ENCODE data around the gene ADAMTS5. TPM values are rescaled to one million over a fixed set of nuclear protein-coding genes. Genes with fewer than 3 reads are reported as not detected.

The ADAMTS5 gene
- total and polyA plus RNA-seq, 9 of the 15 experiments (the other 6 are each of a cell fraction or from before 2014, with no cell fraction given), result not detected

GRCh38 chr21:26920055-26920454 lies 46.8 kb downstream of the ADAMTS5 start:
- no peak for TF ChIP-seq GABPB1 (CRISPR knock-in tag; IDR thresholded peaks at IDR 0.05)
- no peak for TF ChIP-seq ZBTB1 (CRISPR knock-in tag; IDR thresholded peaks at IDR 0.05; ENCODE audit: borderline replicate concordance, low read depth)
- no peak for TF ChIP-seq ARHGAP35 (IDR thresholded peaks at IDR 0.05; ENCODE audit: partially characterized antibody)
- no peak for TF ChIP-seq ETS1 (conservative IDR thresholded peaks at IDR 0.05; ENCODE audit: control insufficient read depth, low read depth, low read length)
- no peak for TF ChIP-seq HMG20A (CRISPR knock-in tag; conservative IDR thresholded peaks at IDR 0.05)
- no peak for TF ChIP-seq BRF1 (IDR thresholded peaks at IDR 0.05; ENCODE audit: borderline replicate concordance, extremely low read depth, insufficient read length)
- no peak for TF ChIP-seq ZNF212 (CRISPR knock-in tag; IDR thresholded peaks at IDR 0.05)
- no peak for TF ChIP-seq NFXL1 (CRISPR knock-in tag; IDR thresholded peaks at IDR 0.05)
- no peak for TF ChIP-seq JUND (IDR thresholded peaks at IDR 0.05; ENCODE audit: borderline replicate concordance, low read depth, low read length)
- no peak for TF ChIP-seq JUND (tag; IDR thresholded peaks at IDR 0.05; ENCODE audit: borderline replicate concordance, low read depth, low read length)
- DNase-seq (ENCODE audit: extremely low read depth in 1 of 4, low spot score in 3 of 4), result no peak
- no peaks in the 10 kb centered on the region for H4K20me1 ChIP-seq (replicated peaks; ENCODE audit: control insufficient read depth, insufficient read depth, low read length)
- no peaks in the 10 kb centered on the region for H3K79me2 ChIP-seq (ENCODE audit: control insufficient read depth, insufficient read depth, low read length)
- H3K9ac ChIP-seq (ENCODE audit: insufficient read depth in 1 of 2, low read depth in 2 of 2, low read length in 2 of 2), result no peak overlapping the region
- no peak for ATAC-seq
- no peaks in the 10 kb centered on the region for H3K36me3 ChIP-seq (ENCODE audit: control insufficient read depth, insufficient read depth, low read length)
- H3K9me3 ChIP-seq (replicated peaks; ENCODE audit: control insufficient read depth, insufficient read depth, low read depth, low read length), result no peaks in the 10 kb centered on the region; the same call in 1 of the 2 replicates
- FAIRE-seq, result no peak
- H3K27ac ChIP-seq (ENCODE audit: extremely low read depth, low read depth, low read length), result no peak overlapping the region
- BruUV-seq (replicated peaks), result no TSS peak
- CTCF ChIA-PET (ENCODE audit: low intra/inter-chr PET ratio), result no interaction called here
- H3K4me2 ChIP-seq (ENCODE audit: insufficient read depth, low read length), result no peak overlapping the region
- H3K4me3 ChIP-seq, result no peak overlapping the region
- H3K4me1 ChIP-seq (replicated peaks in 1 of 2; ENCODE audit: control insufficient read depth in 2 of 2, insufficient read depth in 2 of 2, low read length in 2 of 2), result no peaks in the 10 kb centered on the region
- POLR2A ChIA-PET, result no interaction called here
- in situ Hi-C loops (cut with MboI), result no loop called here
- H3K9me1 ChIP-seq (ENCODE audit: control insufficient read depth, insufficient read depth, low read length), result no peaks in the 10 kb centered on the region
- intact Hi-C loops (cut with micrococcal nuclease), result no loop called here
- no peaks in the 10 kb centered on the region for H3K27me3 ChIP-seq (ENCODE audit: control insufficient read depth in 2 of 2, insufficient read depth in 2 of 2, low read length in 2 of 2)
- no peak overlapping the region for H2AFZ ChIP-seq (ENCODE audit: low read depth, low read length)

All from K562 (cell line).